ENCODE data around the gene FANCG.

GRCh38 chr9:35074141-35074540 lies 5.6 kb downstream of the FANCG start:
- TF ChIP-seq POLR2A (IDR thresholded peaks at IDR 0.05; ENCODE audit: control extremely low read depth in 1 of 2, low read depth in 2 of 2, low read length in 2 of 2) (no peak), CTCF (IDR thresholded peaks at IDR 0.05; ENCODE audit: control extremely low read depth in 1 of 3, insufficient read depth in 1 of 3, low read depth in 1 of 3, low read length in 3 of 3) (no peak), GABPA (IDR thresholded peaks at IDR 0.05; ENCODE audit: borderline replicate concordance, insufficient read depth, low read length) (no peak), JUN (IDR thresholded peaks at IDR 0.05; ENCODE audit: low read depth, low read length) (no peak)

Data from H1 (cell line).